KMS-11 (cell line): Measurements from ENCODE around the gene TPRX2.

ENCODE experiments used
- H2AFZ ChIP-seq: fragments of 200-600 bp; sonication (generic); 2 replicates; pipeline ENCODE4 v1.6.1; 2016; ENCODE audit warnings: antibody characterized with exemption, mixed run types, low read depth
- H3K27ac ChIP-seq: fragments of 200-600 bp; sonication (generic); 2 replicates; pipeline ENCODE4 v1.6.1; 2016; ENCODE audit warnings: mild to moderate bottlenecking, mixed run types
- H3K27me3 ChIP-seq: fragments of 200-600 bp; sonication (generic); 2 replicates; pipeline ENCODE4 v1.6.1; 2017; ENCODE audit warnings: mild to moderate bottlenecking, low read depth, mixed run types, moderate library complexity; ENCODE audit not compliant: insufficient read depth
- H3K36me3 ChIP-seq: fragments of 200-600 bp; sonication (generic); 2 replicates; pipeline ENCODE4 v1.6.1; 2017; ENCODE audit warnings: mild to moderate bottlenecking, mixed run types; ENCODE audit not compliant: insufficient read depth
- H3K4me1 ChIP-seq: fragments of 200-600 bp; sonication (generic); 2 replicates; pipeline ENCODE4 v1.6.1; 2016; ENCODE audit warnings: mild to moderate bottlenecking, low read depth, mixed run types; ENCODE audit not compliant: poor library complexity, severe bottlenecking
- H3K4me2 ChIP-seq: fragments of 200-600 bp; sonication (generic); 2 replicates; pipeline ENCODE4 v1.7.0; 2016; ENCODE audit warnings: mild to moderate bottlenecking, mixed run types
- H3K4me3 ChIP-seq: fragments of 200-600 bp; sonication (generic); IDR thresholded peaks from 2 replicates; pipeline ENCODE4 v1.6.1; 2017; ENCODE audit warnings: low read depth, low read length, mixed read lengths; ENCODE audit not compliant: insufficient read depth
- H3K79me2 ChIP-seq: fragments of 200-600 bp; sonication (generic); 2 replicates; pipeline ENCODE4 v1.6.1; 2016; ENCODE audit warnings: low read depth, mixed run types; ENCODE audit not compliant: insufficient read depth
- H3K9ac ChIP-seq: fragments of 200-600 bp; sonication (generic); 2 replicates; pipeline ENCODE4 v1.6.1; 2016; ENCODE audit warnings: mild to moderate bottlenecking, mixed run types
- H4K20me1 ChIP-seq: fragments of 200-600 bp; sonication (generic); 2 replicates; pipeline ENCODE4 v1.6.1; 2016; ENCODE audit warnings: mild to moderate bottlenecking, mixed run types; ENCODE audit not compliant: insufficient read depth
- CTCF ChIP-seq: fragments of 200-600 bp; sonication (generic); conservative IDR thresholded peaks from 2 replicates; pipeline ENCODE4 v1.6.1; 2017; ENCODE audit warnings: low read depth, mild to moderate bottlenecking, antibody characterized with exemption, low read length, moderate library complexity, mixed read lengths

Gene TPRX2

GRCh38 chr19:47896019-47896418 is 37.0 kb downstream of the TPRX2 start:
- peaks cover 60% of the 10 kb centered on the region for H3K27me3 ChIP-seq
- no peaks in the 10 kb centered on the region for H3K79me2 ChIP-seq
- TF ChIP-seq CTCF = no peak
- H3K4me2 ChIP-seq = no peak overlapping the region
- H2AFZ ChIP-seq = no peak overlapping the region
- no peaks in the 10 kb centered on the region for H3K4me1 ChIP-seq
- no peak overlapping the region for H3K4me3 ChIP-seq
- H3K9ac ChIP-seq = no peak overlapping the region
- H4K20me1 ChIP-seq = no peaks in the 10 kb centered on the region
- H3K27ac ChIP-seq = no peak overlapping the region
- H3K36me3 ChIP-seq = no peaks in the 10 kb centered on the region

- Histone ChIP-seq H4K20me1 (no peaks in the 10 kb centered on the region), H3K79me2 (no peaks in the 10 kb centered on the region), H2AFZ (no peak overlapping the region), H3K4me3 (no peak overlapping the region), H3K36me3 (no peaks in the 10 kb centered on the region), H3K4me1 (no peaks in the 10 kb centered on the region), H3K27ac (no peak overlapping the region), H3K4me2 (no peak overlapping the region), H3K9ac (no peak overlapping the region), H3K27me3 (peaks cover 59% of the 10 kb centered on the region)
- no peak for TF ChIP-seq CTCF
Observed at GRCh38 chr19:47896773-47897172, 37.7 kb downstream of the TPRX2 start.

GRCh38 chr19:47897861-47898260 is 38.8 kb downstream of the TPRX2 start:
- Histone ChIP-seq H3K4me1 (no peaks in the 10 kb centered on the region), H3K9ac (no peak overlapping the region)
- no peak for TF ChIP-seq CTCF

GRCh38 chr19:47899335-47899734 is 40.3 kb downstream of the TPRX2 start:
- Histone ChIP-seq H3K79me2 (no peaks in the 10 kb centered on the region), H3K4me3 (no peak overlapping the region), H2AFZ (no peak overlapping the region), H3K4me2 (no peak overlapping the region), H3K9ac (no peak overlapping the region), H3K27me3 (peaks cover 61% of the 10 kb centered on the region), H3K36me3 (no peaks in the 10 kb centered on the region), H3K27ac (no peak overlapping the region), H3K4me1 (no peaks in the 10 kb centered on the region), H4K20me1 (no peaks in the 10 kb centered on the region)
- TF ChIP-seq CTCF = no peak

More at GRCh38 chr19:47897861-47898260, 38.8 kb downstream of the TPRX2 start:
- no peaks in the 10 kb centered on the region for H4K20me1 ChIP-seq
- H3K4me2 ChIP-seq = no peak overlapping the region
- H3K4me3 ChIP-seq = no peak overlapping the region
- no peaks in the 10 kb centered on the region for H3K79me2 ChIP-seq
- H2AFZ ChIP-seq = no peak overlapping the region
- H3K27me3 ChIP-seq = peaks cover 63% of the 10 kb centered on the region
- H3K36me3 ChIP-seq = no peaks in the 10 kb centered on the region
- H3K27ac ChIP-seq = no peak overlapping the region
